A673 (cell line): ENCODE results near the gene HLA-DQA1.

Experiments
- EZH2 ChIP-seq: fragments of 200-600 bp; sonication (generic); IDR thresholded peaks from 2 replicates; pipeline ENCODE4 v1.6.1; 2017; ENCODE audit warnings: borderline replicate concordance, low read depth, mild to moderate bottlenecking, mixed read lengths, antibody characterized with exemption, low read length; ENCODE audit not compliant: poor library complexity, severe bottlenecking
- TF ChIP-seq, protein P1 (sequence below): fragments of 300-800, 200-600 bp; sonication (generic); conservative IDR thresholded peaks from 2 replicates; pipeline ENCODE4 v1.5.1; 2017; ENCODE audit warnings: low read depth, mild to moderate bottlenecking, antibody characterized with exemption, low read length, moderate library complexity, mixed read lengths

- TF ChIP-seq, protein P1, sequence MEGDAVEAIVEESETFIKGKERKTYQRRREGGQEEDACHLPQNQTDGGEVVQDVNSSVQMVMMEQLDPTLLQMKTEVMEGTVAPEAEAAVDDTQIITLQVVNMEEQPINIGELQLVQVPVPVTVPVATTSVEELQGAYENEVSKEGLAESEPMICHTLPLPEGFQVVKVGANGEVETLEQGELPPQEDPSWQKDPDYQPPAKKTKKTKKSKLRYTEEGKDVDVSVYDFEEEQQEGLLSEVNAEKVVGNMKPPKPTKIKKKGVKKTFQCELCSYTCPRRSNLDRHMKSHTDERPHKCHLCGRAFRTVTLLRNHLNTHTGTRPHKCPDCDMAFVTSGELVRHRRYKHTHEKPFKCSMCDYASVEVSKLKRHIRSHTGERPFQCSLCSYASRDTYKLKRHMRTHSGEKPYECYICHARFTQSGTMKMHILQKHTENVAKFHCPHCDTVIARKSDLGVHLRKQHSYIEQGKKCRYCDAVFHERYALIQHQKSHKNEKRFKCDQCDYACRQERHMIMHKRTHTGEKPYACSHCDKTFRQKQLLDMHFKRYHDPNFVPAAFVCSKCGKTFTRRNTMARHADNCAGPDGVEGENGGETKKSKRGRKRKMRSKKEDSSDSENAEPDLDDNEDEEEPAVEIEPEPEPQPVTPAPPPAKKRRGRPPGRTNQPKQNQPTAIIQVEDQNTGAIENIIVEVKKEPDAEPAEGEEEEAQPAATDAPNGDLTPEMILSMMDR, result no peak
- TF ChIP-seq EZH2, result no peak
These were observed 32.8 kb upstream of the HLA-DQA1 start for GRCh38 chr6:32604434-32604877.
